Choroid plexus epithelial cell (primary cell): ENCODE measurements around the gene MSANTD1.

Experiments used
- DNase-seq: peaks from one replicate; pipeline ENCODE4 v3.0.0-alpha.2; 2010; ENCODE audit warnings: low read depth
- H3K4me3 ChIP-seq: 2 replicates; pipeline ENCODE4 v1.5.1; 2011; ENCODE audit warnings: low read depth, mild to moderate bottlenecking, control low read depth, low read length, moderate library complexity
- CTCF ChIP-seq: conservative IDR thresholded peaks from 2 replicates; pipeline ENCODE4 v1.5.1; 2011; ENCODE audit warnings: low read depth, mild to moderate bottlenecking, control low read depth, inconsistent platforms, low read length, moderate library complexity

The MSANTD1 gene

DNA sequence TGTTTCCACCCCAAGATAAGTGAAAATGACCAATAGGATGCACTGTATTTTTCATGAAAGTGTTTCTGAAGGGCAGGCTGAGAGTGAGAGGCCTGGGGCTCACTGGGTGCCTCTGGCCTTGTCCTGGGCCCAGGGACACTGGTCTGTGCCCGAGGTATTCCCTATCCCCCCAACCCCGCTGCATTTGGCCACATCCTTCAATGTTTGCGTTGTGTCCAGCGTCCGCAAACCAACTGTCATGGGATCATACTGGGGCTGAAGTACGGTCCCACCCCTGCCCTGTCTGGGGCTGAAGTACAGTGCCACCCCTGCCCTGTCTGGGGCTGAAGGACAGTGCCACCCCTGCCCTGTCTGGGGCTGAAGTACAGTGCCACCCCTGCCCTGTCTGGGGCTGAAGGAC is 22.0 kb upstream of the MSANTD1 start:
- no peak for DNase-seq
- TF ChIP-seq CTCF, result no peak
- H3K4me3 ChIP-seq, result no peak overlapping the region

DNA sequence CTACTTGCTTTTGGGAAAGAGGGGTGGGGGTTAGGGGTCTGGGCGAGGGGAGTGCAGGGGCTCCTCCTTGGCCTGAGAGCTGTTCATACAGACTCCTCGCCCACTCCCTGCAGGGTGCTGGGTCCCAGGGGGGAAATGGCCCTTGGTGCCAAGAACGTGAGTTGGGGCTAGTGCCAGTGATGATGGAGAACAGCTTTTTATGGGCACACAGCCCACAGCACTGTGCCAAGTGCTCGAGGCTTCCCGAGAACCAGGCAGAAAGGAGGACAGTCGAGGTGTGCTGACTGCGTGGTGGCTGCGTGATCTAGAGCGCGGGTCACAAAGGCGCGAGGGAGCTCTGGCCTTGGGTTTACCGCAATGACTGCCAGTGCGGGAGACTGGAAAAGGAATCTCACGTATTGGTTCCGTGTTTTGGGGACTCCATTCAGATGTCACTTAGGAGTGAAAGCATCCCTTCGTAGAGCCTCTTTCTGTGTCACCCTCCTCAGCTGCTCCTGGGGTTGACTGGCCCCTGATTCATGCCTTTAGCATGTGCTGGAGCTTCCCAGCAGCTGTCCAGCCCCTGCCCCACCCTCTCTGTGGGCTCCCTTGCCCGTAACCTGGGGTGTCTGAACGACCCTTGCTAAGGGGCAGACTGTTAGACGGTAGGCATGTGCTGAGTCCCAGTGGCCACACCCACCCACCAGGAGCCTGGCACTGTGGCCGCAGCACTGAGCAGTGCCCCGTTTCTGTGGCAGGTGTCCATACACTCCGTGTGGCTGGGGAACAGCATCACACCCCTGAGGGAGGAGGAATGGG is 20.9 kb upstream of the MSANTD1 start:
- no peak overlapping the region for H3K4me3 ChIP-seq
- no peak for DNase-seq
- no peak for TF ChIP-seq CTCF

GRCh38 chr4:3228881-3229280 is 20.1 kb upstream of the MSANTD1 start:
- H3K4me3 ChIP-seq, result no peak overlapping the region
- no peak for DNase-seq
- no peak for TF ChIP-seq CTCF

GRCh38 chr4:3229328-3229727 is 19.6 kb upstream of the MSANTD1 start:
- no peak for DNase-seq
- no peak for TF ChIP-seq CTCF
- no peak overlapping the region for H3K4me3 ChIP-seq

GRCh38 chr4:3229964-3230363 is 19.0 kb upstream of the MSANTD1 start:
- DNase-seq, result no peak
- no peak for TF ChIP-seq CTCF
- no peak overlapping the region for H3K4me3 ChIP-seq

DNA sequence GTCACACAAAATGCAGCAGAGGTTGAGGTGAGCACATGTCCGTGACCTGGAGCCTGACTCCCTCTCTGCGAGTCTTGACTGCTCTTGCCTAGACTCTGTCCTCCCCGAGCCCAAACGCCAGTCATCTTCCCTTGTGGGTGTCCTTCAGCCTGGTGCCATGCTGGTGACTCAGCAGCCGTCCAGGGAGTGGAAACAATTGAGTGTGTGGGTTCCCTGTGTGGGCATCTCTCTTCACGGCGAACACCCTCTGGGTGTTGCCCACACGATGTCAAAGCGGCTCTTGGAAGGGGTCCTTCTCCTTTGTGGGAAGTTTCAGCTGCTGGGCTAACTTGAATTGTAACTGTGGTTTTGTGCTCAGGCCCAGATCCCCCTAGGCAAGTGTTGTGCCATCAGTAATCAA is 17.5 kb upstream of the MSANTD1 start:
- TF ChIP-seq CTCF, result no peak
- no peak for DNase-seq

GRCh38 chr4:3232001-3232400 is 17.0 kb upstream of the MSANTD1 start:
- no peak for TF ChIP-seq CTCF
- no peak overlapping the region for H3K4me3 ChIP-seq
- no peak for DNase-seq

More for the DNA sequence above, 17.5 kb upstream of the MSANTD1 start:
- no peak overlapping the region for H3K4me3 ChIP-seq
